HG03139 (cell line): ENCODE results near the gene ZNF667.
A peak's percentile ranks its signal among the peaks of the same experiment; 100 is the strongest.

Source experiments
- ATAC-seq: cut with Tn5 transposase; IDR thresholded peaks from one replicate; pipeline ENCODE4 v1.9.1; 2021; ENCODE audit not compliant: unreplicated experiment

ZNF667 gene

GRCh38 chr19:56476651-56477428 is at the start of gene ZNF667:
Gene ZNF667 (minus strand): TSS chr19:56477345. CDS start chr19:56462370, 14,975 bp downstream.
- ATAC-seq, result no peak

GRCh38 chr19:56525214-56525860 is 48.2 kb upstream of the ZNF667 start:
- ATAC-seq, result no peak

- ATAC-seq, result no peak
These were observed 31.2 kb upstream of the ZNF667 start for GRCh38 chr19:56508290-56508778.

- peak; percentile 84 for ATAC-seq
These were observed 30.5 kb upstream of the ZNF667 start, which contains the start of gene ZNF471 for GRCh38 chr19:56507446-56508289. Gene ZNF471 (plus strand): TSS chr19:56507855. CDS start chr19:56511572, 3,717 bp downstream.

GRCh38 chr19:56504581-56504980 is 27.4 kb upstream of the ZNF667 start:
- ATAC-seq, result no peak

GRCh38 chr19:56491399-56491798 is 14.3 kb upstream of the ZNF667 start:
- ATAC-seq, result no peak

GRCh38 chr19:56477429-56478338 is 539 bp upstream of the ZNF667 start:
- ATAC-seq, result no peak

GRCh38 chr19:56476093-56476492 is 1.1 kb downstream of the ZNF667 start:
- ATAC-seq, result no peak

- ATAC-seq, result no peak
These were observed 2.8 kb downstream of the ZNF667 start for GRCh38 chr19:56474308-56474707.

GRCh38 chr19:56441206-56441792 is 35.8 kb downstream of the ZNF667 start:
- no peak for ATAC-seq

GRCh38 chr19:56423985-56424353 is 53.2 kb downstream of the ZNF667 start:
- ATAC-seq, result no peak

- no peak for ATAC-seq
These were observed 53.7 kb downstream of the ZNF667 start for GRCh38 chr19:56423276-56423984.

GRCh38 chr19:56405062-56405461 is 72.1 kb downstream of the ZNF667 start:
- no peak for ATAC-seq

GRCh38 chr19:56404705-56405056 is 72.5 kb downstream of the ZNF667 start:
- ATAC-seq, result no peak

- peak; percentile 75 for ATAC-seq
These were observed 73.1 kb downstream of the ZNF667 start, which contains the start of gene ZNF583 for GRCh38 chr19:56403764-56404704. Gene ZNF583 (plus strand): TSS chr19:56404332. CDS start chr19:56407115, 2,783 bp downstream.

GRCh38 chr19:56403261-56403660 is 73.9 kb downstream of the ZNF667 start:
- no peak for ATAC-seq

GRCh38 chr19:56400485-56400884 is 76.7 kb downstream of the ZNF667 start:
- no peak for ATAC-seq

- no peak for ATAC-seq
These were observed 78.3 kb downstream of the ZNF667 start for GRCh38 chr19:56398809-56399208.
